NCI-H1092 (cell line): ENCODE measurements around the gene IZUMO1.
A peak's percentile ranks its signal among the peaks of the same experiment; 100 is the strongest.

Source experiments
- DNase-seq: peaks from one replicate; lab custom pipeline; 2025; lab: John Stamatoyannopoulos, UW

The IZUMO1 gene

DNA sequence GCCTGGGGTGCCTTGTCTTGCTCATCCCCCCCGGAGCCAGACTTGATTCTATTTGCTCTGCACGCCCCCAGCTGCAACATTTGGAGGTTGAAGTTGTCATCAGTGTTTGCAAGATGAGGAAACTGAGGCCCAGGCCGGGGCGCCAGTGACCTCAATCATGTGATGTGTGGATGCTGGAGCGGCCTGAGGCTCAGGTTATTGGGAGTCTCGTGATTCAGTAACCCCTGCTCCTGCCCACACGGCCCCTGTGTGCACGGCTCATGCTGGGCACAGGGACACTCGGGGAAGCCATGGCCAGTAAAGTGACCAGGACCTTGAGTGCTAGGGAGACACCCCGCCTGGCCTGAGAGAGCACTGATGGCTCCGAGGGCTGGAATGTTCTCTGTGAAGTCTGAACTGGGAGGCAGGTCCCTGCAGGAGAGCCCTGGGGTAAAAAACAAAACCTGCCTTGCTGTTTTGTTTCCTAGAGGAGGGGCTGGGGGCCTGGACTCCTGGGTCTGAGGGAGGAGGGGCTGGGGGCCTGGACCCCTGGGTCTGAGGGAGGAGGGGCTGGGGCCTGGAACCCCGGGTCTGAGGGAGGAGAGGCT, 10.5 kb upstream of the IZUMO1 start:
- DNase-seq, result no peak

GRCh38 chr19:48756686-48757085, 10.0 kb upstream of the IZUMO1 start:
- no peak for DNase-seq

- no peak for DNase-seq
These were observed 9.5 kb upstream of the IZUMO1 start for GRCh38 chr19:48756212-48756611.

DNA sequence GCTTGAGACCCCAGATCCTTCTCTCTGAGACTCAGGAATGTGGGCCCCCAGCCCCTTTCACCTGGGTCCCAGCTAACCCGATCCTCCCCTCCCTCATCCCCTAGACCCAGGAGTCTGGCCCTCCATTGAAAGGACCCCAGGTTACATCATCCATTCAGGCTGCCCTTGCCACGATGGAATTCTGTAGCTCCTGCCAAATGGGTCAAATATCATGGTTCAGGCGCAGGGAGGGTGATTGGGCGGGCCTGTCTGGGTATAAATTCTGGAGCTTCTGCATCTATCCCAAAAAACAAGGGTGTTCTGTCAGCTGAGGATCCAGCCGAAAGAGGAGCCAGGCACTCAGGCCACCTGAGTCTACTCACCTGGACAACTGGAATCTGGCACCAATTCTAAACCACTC, 9.1 kb upstream of the IZUMO1 start:
- DNase-seq, result no peak

GRCh38 chr19:48755084-48755641, 8.5 kb upstream of the IZUMO1 start, which contains the start of gene FGF21:
Gene FGF21, plus strand, starts transcription at chr19:48755524. Its CDS starts 713 bp downstream, at chr19:48756237.
- DNase-seq, result no peak

DNA sequence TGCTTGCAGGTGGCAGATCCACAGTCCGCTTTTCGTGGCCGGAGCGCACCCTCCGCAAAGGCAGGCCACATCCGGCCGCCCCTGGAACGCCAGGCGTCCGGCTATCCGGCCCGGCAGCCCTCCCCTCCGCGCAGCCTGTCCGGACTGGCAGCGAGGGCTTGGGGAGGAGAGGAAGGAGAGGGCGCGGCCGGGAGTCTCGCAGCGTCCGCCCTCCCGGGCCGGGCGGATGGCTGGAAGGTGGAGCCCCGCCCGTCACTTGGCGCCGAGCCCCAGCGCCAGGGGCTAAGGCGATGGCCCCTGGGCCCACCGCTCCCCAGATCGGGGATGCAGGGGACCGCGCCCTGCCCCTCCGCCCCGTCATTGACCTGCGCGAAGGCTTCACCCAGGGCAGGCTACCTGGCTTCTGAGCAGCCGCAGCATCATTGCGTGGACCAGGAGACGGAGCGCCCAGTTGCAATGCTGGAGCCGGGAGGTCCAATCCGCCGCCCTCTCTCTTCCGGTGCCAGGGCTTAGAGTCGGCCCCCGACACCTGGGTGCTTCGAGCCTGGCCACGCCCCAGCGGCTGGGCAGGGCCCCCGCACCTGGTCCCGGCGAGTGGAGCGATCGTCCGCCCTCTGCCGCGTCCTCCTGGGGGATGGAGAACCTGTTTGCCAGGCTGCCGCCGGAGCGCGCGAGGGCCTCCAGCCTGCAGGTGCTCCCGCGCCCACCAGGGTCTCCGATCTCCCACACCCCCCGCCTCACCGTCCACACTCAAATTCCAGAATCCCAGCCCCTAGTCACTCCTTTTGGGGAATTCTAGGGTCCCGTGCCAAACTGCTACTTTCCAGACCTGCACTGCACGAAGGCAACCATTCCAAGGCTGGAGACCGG, 6.0 kb upstream of the IZUMO1 start, which contains the start of gene FUT1:
TSS of gene FUT1 (minus strand) at position 146 of the 870 bp plus-strand sequence. CDS start 1,360 bp downstream, outside the sequence.
- DNase-seq, result peak; percentile 27

DNA sequence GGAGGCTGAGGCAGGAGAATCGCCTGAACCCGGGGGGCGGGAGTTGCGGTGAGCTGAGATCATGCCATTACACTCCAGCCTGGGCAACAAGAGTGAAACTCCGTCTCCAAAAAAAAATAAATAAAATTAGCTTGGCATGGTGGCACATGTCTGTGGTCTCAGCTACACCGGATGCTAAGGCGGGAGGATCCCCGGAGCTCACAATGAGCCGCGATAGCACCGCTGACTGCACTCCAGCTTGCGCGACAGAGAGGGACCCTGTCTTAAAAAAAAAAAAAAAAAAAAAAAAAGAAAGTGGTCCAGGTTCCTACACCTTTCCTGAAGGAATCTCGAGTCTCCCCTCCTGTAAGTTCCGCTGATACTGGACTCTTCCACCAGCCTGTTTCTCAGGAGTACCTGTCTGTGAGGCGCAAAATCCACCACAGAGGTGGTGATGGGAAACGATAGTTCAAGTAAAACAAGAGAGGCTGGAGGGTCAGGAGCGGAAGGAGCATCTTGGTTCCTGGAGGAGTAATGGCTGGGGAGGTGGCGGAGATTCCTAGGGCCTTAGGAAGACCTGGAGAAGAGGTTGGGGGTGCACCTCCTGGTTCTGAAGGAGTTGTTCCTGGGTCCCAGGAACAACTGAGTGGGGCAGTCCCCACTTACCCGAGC, 5.3 kb upstream of the IZUMO1 start:
- DNase-seq, result no peak

GRCh38 chr19:48750771-48751504, 4.2 kb upstream of the IZUMO1 start:
- DNase-seq, result no peak

DNA sequence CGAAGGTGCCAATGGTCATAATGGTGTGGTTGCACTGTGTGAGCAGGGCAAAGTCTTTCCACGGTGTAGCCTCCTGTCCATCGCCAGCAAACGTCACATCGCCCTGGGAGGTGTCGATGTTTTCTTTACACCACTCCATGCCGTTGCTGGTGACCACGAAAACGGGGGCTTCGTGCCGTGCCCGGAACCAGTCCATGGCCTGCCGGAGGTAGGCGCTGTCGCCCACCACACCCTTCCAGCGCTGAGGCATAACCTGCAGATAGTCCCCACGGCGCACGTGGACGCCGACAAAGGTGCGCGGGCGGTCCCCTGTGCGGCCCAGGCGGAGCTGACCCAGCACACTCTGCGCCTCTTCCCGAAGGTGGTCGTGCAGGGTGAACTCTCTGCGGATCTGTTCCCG, 3.6 kb upstream of the IZUMO1 start:
- DNase-seq, result no peak

DNA sequence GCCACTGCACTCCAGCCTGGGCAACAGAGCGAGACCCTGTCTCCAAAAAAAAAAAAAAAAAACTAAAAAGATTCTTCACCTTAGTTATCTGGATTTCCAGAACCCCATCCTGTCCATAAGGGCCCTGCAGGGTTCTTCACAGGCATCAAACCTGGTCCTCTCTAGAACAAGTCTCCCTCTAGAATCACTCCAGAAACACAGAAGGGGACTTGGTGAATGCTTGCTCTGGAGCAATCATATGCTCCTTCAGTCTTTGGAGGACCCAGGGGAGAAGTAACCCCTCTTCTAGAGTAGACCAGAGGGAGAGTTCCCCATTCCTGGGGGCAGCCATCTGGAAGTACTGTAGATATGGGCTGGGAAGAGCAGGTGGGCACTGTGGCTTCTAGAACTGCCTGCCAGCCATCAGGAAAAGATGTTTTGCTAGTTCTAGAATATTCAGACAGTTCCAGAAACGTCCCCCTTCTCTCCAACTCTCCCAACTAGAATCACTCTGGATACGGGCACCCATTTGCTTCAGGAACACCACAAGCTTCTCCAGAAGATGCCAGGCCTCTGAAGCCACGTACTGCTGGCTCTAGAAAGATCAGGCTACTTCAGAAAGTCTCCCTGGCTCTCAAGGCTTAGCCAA, 3.0 kb upstream of the IZUMO1 start:
- no peak for DNase-seq

DNA sequence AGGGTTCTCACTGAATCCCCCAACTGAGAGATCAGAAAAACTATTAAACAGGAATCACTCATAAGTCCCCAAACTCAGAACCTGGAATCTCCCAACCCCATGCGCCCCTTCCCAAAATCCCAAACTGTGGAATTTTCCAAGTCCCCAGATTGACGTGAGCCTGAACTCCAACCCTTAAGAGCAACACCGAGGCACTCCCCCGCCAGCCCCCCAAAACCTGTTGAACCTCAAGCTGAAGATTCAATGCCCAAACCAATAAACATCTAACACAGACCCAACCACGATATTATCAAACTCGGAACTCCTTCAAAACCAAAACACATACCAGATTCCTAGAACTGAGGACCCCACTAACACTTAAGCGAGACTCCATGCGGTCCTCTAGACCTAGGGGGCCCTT, 599 bp downstream of the IZUMO1 start:
- DNase-seq, result no peak

DNA sequence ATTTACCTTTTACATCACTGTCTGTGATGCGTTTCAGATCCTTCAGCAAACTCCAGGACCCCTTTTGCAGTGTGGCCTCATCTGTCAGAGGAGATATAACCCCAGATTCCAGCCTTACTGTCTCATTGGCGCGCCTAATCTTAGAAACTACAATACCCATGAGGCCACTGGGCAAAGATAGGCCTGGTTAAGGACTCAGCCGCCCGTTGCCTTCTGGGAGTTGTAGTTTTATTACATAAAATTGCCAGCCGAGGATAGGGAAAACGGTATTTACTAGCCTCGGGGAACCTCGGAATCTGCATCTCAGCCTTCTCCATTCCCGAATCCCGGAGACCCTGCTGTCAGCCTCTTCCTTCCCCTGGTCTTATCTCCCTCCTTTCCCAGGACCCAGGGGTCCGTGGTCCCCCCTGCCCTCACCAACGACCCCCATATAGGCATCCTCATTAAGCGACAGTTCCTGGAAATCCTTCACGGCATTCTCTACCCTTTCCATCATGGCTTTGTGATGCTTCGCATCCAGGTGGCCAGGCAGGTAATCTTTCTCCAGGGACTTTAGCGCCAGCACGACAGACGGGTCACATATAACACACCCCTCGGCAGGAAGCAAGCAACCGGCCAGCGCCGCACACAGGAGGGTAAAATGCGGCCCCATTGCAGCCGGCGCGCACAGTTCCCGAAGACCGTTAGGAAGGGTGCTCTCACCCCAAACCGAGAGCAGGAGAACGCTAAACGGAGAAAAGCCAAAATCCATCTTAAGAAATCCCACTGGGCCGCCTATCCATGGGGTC, 1.3 kb downstream of the IZUMO1 start:
- DNase-seq, result peak; percentile 32

- DNase-seq, result no peak
These were observed 4.6 kb downstream of the IZUMO1 start for GRCh38 chr19:48742096-48742495.

GRCh38 chr19:48741129-48741999, 5.3 kb downstream of the IZUMO1 start:
- no peak for DNase-seq

GRCh38 chr19:48740164-48740972, 6.3 kb downstream of the IZUMO1 start, which contains the start of gene RASIP1:
Gene RASIP1, minus strand, starts transcription at chr19:48740610. Its CDS starts 328 bp downstream, at chr19:48740282.
- DNase-seq, result no peak

DNA sequence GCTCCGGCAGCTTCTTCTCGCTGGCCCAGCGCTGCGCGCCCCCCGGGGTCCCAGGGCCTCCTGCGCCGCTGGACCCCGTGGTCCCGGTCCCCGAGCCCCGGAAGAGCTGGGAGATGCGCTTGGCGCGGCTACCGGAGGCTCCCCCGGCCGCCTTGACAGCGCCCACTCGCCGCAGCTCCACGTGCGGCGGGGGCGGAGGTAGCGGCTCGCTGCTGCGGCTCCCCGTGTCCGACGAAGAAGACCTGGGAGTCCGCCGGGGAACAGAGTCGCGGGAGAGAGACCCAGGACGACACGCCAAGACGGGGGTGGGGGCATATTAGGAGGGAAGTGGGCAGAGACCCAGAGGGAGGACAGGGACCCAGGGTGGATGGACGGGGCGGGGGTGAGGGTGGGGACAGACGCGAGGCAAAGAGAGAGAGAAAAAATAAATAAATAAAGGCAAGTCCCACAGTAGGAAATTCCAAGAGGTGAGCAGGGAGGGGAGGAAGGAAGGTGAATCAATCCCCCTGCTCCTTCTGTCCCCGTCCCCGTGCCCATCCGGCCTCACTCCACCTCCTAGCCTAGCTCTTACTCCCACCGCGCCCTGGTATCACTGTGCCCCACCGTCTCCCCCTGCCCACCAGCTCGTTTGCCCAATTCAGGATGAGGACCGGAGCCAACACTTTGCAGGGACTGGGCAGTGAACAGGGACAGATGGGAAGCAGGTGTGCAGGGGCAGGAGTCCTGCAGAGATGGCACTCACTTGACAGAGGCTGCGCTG, 7.1 kb downstream of the IZUMO1 start:
- DNase-seq, result peak; percentile 25

GRCh38 chr19:48738557-48739403, 7.9 kb downstream of the IZUMO1 start:
- peak; percentile 78 for DNase-seq
